HEK293 (cell line): ENCODE results near the gene CACTIN.

Source experiments
- CTCF ChIA-PET: fragments of 350-600 bp; formaldehyde crosslinking; extraction: SDS; loops from one replicate; lab custom pipeline; 2021; ENCODE audit warnings: antibody characterized with exemption; lab: Yijun Ruan, JAX
- POLR2A ChIA-PET: fragments of 300-600 bp; formaldehyde crosslinking; extraction: SDS; loops from one replicate; lab custom pipeline; 2020; ENCODE audit warnings: antibody characterized with exemption, inconsistent platforms; lab: Yijun Ruan, JAX
- H3K27ac ChIP-seq: fragments of 200-500 bp; sonication (Bioruptor generic); 2 replicates; pipeline ENCODE4 v1.5.1; 2014; ENCODE audit warnings: low read depth, low read length, control low read depth, inconsistent platforms; ENCODE audit errors: extremely low read depth
- H3K36me3 ChIP-seq, 2 experiments: fragments of 200-500 bp in 1 of 2; sonication (Bioruptor generic) in 1 of 2; 1 replicate in 1 of 2; 2 replicates in 1 of 2; pipeline ENCODE4 v1.5.1; 2014 to 2017; ENCODE audit warnings: inconsistent platforms in 2 of 2, low read length in 2 of 2; ENCODE audit not compliant: control insufficient read depth in 2 of 2, insufficient read depth in 1 of 2
- H3K4me1 ChIP-seq: fragments of 200-500 bp; sonication (Bioruptor generic); 2 replicates; pipeline ENCODE4 v1.5.1; 2014; ENCODE audit warnings: mild to moderate bottlenecking, low read length, inconsistent platforms; ENCODE audit not compliant: control insufficient read depth, insufficient read depth
- H3K4me3 ChIP-seq: 2 replicates; pipeline ENCODE4 v1.5.1; 2011; ENCODE audit warnings: low read depth, mild to moderate bottlenecking, control low read depth, low read length, moderate library complexity
- H3K9me3 ChIP-seq: fragments of 200-500 bp; sonication (Bioruptor generic); 2 replicates; pipeline ENCODE4 v1.5.1; 2014; ENCODE audit warnings: low read depth, low read length, inconsistent platforms; ENCODE audit not compliant: control insufficient read depth, insufficient read depth
- PRDM10 ChIP-seq: fragments of 450-650 bp; formaldehyde crosslinking; IDR thresholded peaks from 2 replicates; pipeline ENCODE4 v1.5.1; 2016; ENCODE audit warnings: missing biosample characterization, missing genetic modification characterization
- ZNF121 ChIP-seq: fragments of 450-650 bp; formaldehyde crosslinking; IDR thresholded peaks from 2 replicates; pipeline ENCODE4 v1.5.1; 2016; ENCODE audit warnings: missing biosample characterization, missing genetic modification characterization
- ZNF155 ChIP-seq: fragments of 450-650 bp; formaldehyde crosslinking; IDR thresholded peaks from 2 replicates; pipeline ENCODE4 v1.5.1; 2016; ENCODE audit warnings: missing biosample characterization, missing genetic modification characterization
- ZNF18 ChIP-seq: fragments of 450-650 bp; formaldehyde crosslinking; IDR thresholded peaks from 2 replicates; pipeline ENCODE4 v1.5.1; 2016; ENCODE audit warnings: missing biosample characterization, missing genetic modification characterization
- ZNF274 ChIP-seq, 2 experiments: fragments of 200-500 bp in 1 of 2; fragments of 450-650 bp in 1 of 2; sonication (Bioruptor generic) in 1 of 2; formaldehyde crosslinking in 1 of 2; IDR thresholded peaks; 2 replicates each; pipeline versions ENCODE4 v1.5.1 to v1.6.1; 2014 to 2016; ENCODE audit warnings: borderline replicate concordance in 1 of 2, inconsistent platforms in 1 of 2, low read length in 1 of 2, missing biosample characterization in 1 of 2, missing genetic modification characterization in 1 of 2
- ZNF521 ChIP-seq: fragments of 450-650 bp; formaldehyde crosslinking; IDR thresholded peaks from 2 replicates; pipeline ENCODE4 v1.5.1; 2017; ENCODE audit warnings: missing biosample characterization, mild to moderate bottlenecking, missing genetic modification characterization
- ZNF530 ChIP-seq: fragments of 450-650 bp; formaldehyde crosslinking; IDR thresholded peaks from 2 replicates; pipeline ENCODE4 v1.5.1; 2016; ENCODE audit warnings: low read depth, missing biosample characterization, missing genetic modification characterization
- ZNF664 ChIP-seq: fragments of 450-650 bp; formaldehyde crosslinking; IDR thresholded peaks from 2 replicates; pipeline ENCODE4 v1.5.1; 2016; ENCODE audit warnings: missing biosample characterization, missing genetic modification characterization
- ZNF701 ChIP-seq: fragments of 450-650 bp; formaldehyde crosslinking; IDR thresholded peaks from 2 replicates; pipeline ENCODE4 v1.5.1; 2016; ENCODE audit warnings: missing biosample characterization, missing genetic modification characterization
- ZXDB ChIP-seq: fragments of 450-650 bp; formaldehyde crosslinking; IDR thresholded peaks from 2 replicates; pipeline ENCODE4 v1.5.1; 2016; ENCODE audit warnings: missing biosample characterization, missing genetic modification characterization
- TF ChIP-seq, protein P1 (sequence below): fragments of 450-650 bp; formaldehyde crosslinking; IDR thresholded peaks from 2 replicates; pipeline ENCODE4 v1.5.1; 2016; ENCODE audit warnings: missing biosample characterization, missing genetic modification characterization

Gene CACTIN

GRCh38 chr19:3641515-3642269 lies 15.1 kb upstream of the CACTIN start:
- TF ChIP-seq ZNF701 (no peak), ZNF274 (IDR thresholded peaks at IDR 0.05; ENCODE audit: low read length) (no peak), ZNF274 (tag by site-specific recombination; IDR thresholded peaks at IDR 0.05; ENCODE audit: borderline replicate concordance) (no peak), ZNF155 (tag by site-specific recombination) (no peak), ZXDB (no peak), PRDM10 (tag by site-specific recombination) (no peak)
- TF ChIP-seq, protein P1, sequence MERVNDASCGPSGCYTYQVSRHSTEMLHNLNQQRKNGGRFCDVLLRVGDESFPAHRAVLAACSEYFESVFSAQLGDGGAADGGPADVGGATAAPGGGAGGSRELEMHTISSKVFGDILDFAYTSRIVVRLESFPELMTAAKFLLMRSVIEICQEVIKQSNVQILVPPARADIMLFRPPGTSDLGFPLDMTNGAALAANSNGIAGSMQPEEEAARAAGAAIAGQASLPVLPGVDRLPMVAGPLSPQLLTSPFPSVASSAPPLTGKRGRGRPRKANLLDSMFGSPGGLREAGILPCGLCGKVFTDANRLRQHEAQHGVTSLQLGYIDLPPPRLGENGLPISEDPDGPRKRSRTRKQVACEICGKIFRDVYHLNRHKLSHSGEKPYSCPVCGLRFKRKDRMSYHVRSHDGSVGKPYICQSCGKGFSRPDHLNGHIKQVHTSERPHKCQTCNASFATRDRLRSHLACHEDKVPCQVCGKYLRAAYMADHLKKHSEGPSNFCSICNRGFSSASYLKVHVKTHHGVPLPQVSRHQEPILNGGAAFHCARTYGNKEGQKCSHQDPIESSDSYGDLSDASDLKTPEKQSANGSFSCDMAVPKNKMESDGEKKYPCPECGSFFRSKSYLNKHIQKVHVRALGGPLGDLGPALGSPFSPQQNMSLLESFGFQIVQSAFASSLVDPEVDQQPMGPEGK (tag by site-specific recombination) = no peak
- ChIA-PET CTCF (no interaction called here), POLR2A (no interaction called here)
- H3K4me1 ChIP-seq = no peaks in the 10 kb centered on the region
- H3K36me3 ChIP-seq = peaks cover 0 to 46% of the 10 kb centered on the region in 2 experiments; a peak in 2 of 3 replicates
- H3K9me3 ChIP-seq = no peaks in the 10 kb centered on the region
- H3K27ac ChIP-seq = no peak overlapping the region
- no peak overlapping the region for H3K4me3 ChIP-seq

GRCh38 chr19:3639479-3639878 lies 12.9 kb upstream of the CACTIN start:
- H3K9me3 ChIP-seq = no peaks in the 10 kb centered on the region
- POLR2A ChIA-PET = no interaction called here
- TF ChIP-seq ZNF18 (tag by site-specific recombination) (no peak), ZNF664 (peak; percentile 74), ZNF521 (tag by site-specific recombination) (no peak), ZNF530 (tag by site-specific recombination) (no peak), ZNF121 (tag by site-specific recombination) (peak; percentile 84)
- CTCF ChIA-PET = interaction anchor here (0.6 kb wide), 1 partner anchor 227 kb away, joined by 7 read pairs; no protein-coding TSS in a partner anchor
- H3K36me3 ChIP-seq = peaks cover 0 to 30% of the 10 kb centered on the region in 2 experiments; a peak in 2 of 3 replicates
- H3K27ac ChIP-seq = no peak overlapping the region
- no peaks in the 10 kb centered on the region for H3K4me1 ChIP-seq
- H3K4me3 ChIP-seq = no peak overlapping the region
